HG02588 (cell line): Measurements from ENCODE around the gene CCDC186.

Experiments
- ATAC-seq: cut with Tn5 transposase; IDR thresholded peaks from one replicate; pipeline ENCODE4 v1.9.1; 2021; ENCODE audit warnings: mild to moderate bottlenecking, moderate library complexity; ENCODE audit not compliant: unreplicated experiment

CCDC186 gene

GRCh38 chr10:114071178-114071577 is 102.8 kb downstream of the CCDC186 start:
- no peak for ATAC-seq
